Upper lobe of left lung (tissue), 6 donors: Measurements from ENCODE around the gene PPM1E. TPM values are rescaled to one million over a fixed set of nuclear protein-coding genes. Genes with fewer than 3 reads are reported as not detected.

ENCODE experiments used
- ATAC-seq, 2 donors: fragments of 200-7000 bp; cut with Tn5 transposase; one replicate each; pipeline ENCODE4 v1.9.1; 2022; ENCODE audit warnings: mild to moderate bottlenecking in 2 of 2, moderate library complexity in 2 of 2; ENCODE audit not compliant: low FRiP score in 2 of 2
- DNase-seq, 2 donors: peaks; one replicate each; pipeline ENCODE4 v3.0.0-alpha.2; 2019 to 2020
- H3K27ac ChIP-seq, 4 donors: fragments of 200-600 bp; sonication (generic); one replicate each; pipeline ENCODE4 v1.5.1; 2016 to 2019
- H3K27me3 ChIP-seq, 4 donors: fragments of 200-600 bp; sonication (generic); one replicate each; pipeline ENCODE4 v1.5.1; 2017 to 2019
- H3K36me3 ChIP-seq, 4 donors: fragments of 200-600 bp; sonication (generic); one replicate each; pipeline ENCODE4 v1.5.1; 2016 to 2019
- H3K4me1 ChIP-seq, 4 donors: fragments of 200-600 bp; sonication (generic); one replicate each; pipeline ENCODE4 v1.5.1; 2018 to 2019
- H3K4me3 ChIP-seq, 4 donors: fragments of 200-600 bp; sonication (generic); one replicate each; pipeline ENCODE4 v1.5.1; 2017 to 2019; ENCODE audit warnings: mild to moderate bottlenecking in 2 of 4, moderate library complexity in 1 of 4
- H3K9me3 ChIP-seq, 4 donors: fragments of 200-600 bp; sonication (generic); one replicate each; pipeline ENCODE4 v1.5.1; 2018 to 2019
- EP300 ChIP-seq, 4 donors: sonication (generic); formaldehyde crosslinking; IDR thresholded peaks; one replicate each; pipeline ENCODE4 v1.5.1; 2017; ENCODE audit warnings: antibody characterized with exemption in 4 of 4, control low read depth in 2 of 4
- POLR2A ChIP-seq, 4 donors: fragments of 450-650 bp; IDR thresholded peaks; one replicate each; pipeline ENCODE4 v1.5.1; 2016 to 2017; ENCODE audit warnings: antibody characterized with exemption in 4 of 4, mild to moderate bottlenecking in 2 of 4
- POLR2AphosphoS5 ChIP-seq, 2 donors: sonication (generic); formaldehyde crosslinking; IDR thresholded peaks; one replicate each; pipeline ENCODE4 v1.5.1; 2017; ENCODE audit warnings: antibody characterized with exemption in 2 of 2
- WGBS, 2 donors: methylation state at CpG; one replicate each; pipeline ENCODE4 v1.1.5; 2017 to 2018; 5-methylcytosine and 5-hydroxymethylcytosine counted together
- small RNA-seq, 4 donors: library from RNA; depleted of rRNA; stranded (forward); fragments of <200 nt; gene quantifications; one replicate each; pipeline ENCODE3, GENCODE V24; 2016
- total RNA-seq, 6 donors: library from RNA; depleted of rRNA in 4 of 6; stranded (reverse); fragments of >200 nt in 4 of 6; gene quantifications; one replicate each; pipeline versions ENCODE4 v1.1.0 to v1.2.1, GENCODE V29; 2016 to 2021
- TF ChIP-seq, protein P1 (sequence below), 6 experiments: fragments of 450-650 bp in 4 of 6; fragments of 200-600 bp in 2 of 6; sonication (generic) in 2 of 6; IDR thresholded peaks; one replicate each; pipeline ENCODE4 v1.5.1; 2016 to 2019; ENCODE audit warnings: antibody characterized with exemption in 6 of 6
- donor health status: DM: no; HTN: no; CAD: no; lungs with moderate emphysema.
- donor health status: DM: no; HTN: yes; CAD: no; lungs with severe emphysema.

Gene PPM1E
- total RNA-seq, 6 donors from 2014 or later: under 0.01 to 0.76 (median 0.18) TPM

DNA sequence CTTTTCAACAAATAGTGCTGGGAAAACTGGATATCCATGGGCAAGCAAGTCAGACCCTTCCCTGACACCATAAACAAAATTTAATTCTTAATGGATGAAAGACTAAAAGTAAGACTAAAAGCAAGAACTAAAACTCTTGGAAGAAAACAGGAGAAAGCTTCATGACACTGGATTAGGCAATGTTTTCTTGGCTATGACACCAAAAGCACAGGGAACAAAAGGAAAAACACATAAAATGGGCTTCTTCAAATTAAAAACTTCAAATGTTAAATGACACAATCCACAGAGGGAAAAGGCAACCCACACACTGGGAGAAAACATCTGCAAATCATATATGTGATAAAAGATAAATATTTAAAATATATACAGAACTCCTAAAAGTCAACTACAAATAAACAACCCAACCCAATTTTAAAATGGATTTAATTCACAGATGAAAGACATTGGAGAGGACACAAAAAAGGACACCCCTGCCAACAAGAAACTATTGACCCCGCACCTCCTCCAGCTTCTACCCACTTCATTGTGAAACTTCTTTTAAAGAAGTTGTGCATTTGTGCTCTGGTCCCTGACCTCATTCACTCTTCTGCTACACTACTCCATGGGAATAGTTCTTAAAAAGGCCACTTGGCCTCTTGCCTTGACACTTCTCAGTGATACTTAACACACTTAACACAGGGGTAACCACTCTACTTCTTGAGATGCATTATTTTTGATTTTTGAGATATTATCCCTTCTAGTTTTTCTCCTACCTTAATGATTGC lies 270.7 kb downstream of the PPM1E start:
- TF ChIP-seq EP300 (IDR thresholded peaks at IDR 0.05) (no peak), POLR2AphosphoS5 (IDR thresholded peaks at IDR 0.05) (no peak), POLR2A (IDR thresholded peaks at IDR 0.05) (no peak)
- TF ChIP-seq, protein P1, sequence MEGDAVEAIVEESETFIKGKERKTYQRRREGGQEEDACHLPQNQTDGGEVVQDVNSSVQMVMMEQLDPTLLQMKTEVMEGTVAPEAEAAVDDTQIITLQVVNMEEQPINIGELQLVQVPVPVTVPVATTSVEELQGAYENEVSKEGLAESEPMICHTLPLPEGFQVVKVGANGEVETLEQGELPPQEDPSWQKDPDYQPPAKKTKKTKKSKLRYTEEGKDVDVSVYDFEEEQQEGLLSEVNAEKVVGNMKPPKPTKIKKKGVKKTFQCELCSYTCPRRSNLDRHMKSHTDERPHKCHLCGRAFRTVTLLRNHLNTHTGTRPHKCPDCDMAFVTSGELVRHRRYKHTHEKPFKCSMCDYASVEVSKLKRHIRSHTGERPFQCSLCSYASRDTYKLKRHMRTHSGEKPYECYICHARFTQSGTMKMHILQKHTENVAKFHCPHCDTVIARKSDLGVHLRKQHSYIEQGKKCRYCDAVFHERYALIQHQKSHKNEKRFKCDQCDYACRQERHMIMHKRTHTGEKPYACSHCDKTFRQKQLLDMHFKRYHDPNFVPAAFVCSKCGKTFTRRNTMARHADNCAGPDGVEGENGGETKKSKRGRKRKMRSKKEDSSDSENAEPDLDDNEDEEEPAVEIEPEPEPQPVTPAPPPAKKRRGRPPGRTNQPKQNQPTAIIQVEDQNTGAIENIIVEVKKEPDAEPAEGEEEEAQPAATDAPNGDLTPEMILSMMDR (IDR thresholded peaks at IDR 0.05): no peak
- ATAC-seq (peak in 1 of 2 donors; percentile 24), DNase-seq (peak in 1 of 2 donors; percentile 23)
- no peaks in the 10 kb centered on the region for H3K27me3 ChIP-seq
- WGBS, 2 donors: 44 to 68% methylated on average over 1 of the region's 1 CpG
- H3K27ac ChIP-seq: no peak overlapping the region
- H3K9me3 ChIP-seq: no peaks in the 10 kb centered on the region
- peaks cover 0 to 20% (median 0%) of the 10 kb centered on the region in 4 donors for H3K36me3 ChIP-seq
- H3K4me1 ChIP-seq: peaks cover 0 to 7% (median 3%) of the 10 kb centered on the region in 4 donors
- no peak overlapping the region for H3K4me3 ChIP-seq

DNA sequence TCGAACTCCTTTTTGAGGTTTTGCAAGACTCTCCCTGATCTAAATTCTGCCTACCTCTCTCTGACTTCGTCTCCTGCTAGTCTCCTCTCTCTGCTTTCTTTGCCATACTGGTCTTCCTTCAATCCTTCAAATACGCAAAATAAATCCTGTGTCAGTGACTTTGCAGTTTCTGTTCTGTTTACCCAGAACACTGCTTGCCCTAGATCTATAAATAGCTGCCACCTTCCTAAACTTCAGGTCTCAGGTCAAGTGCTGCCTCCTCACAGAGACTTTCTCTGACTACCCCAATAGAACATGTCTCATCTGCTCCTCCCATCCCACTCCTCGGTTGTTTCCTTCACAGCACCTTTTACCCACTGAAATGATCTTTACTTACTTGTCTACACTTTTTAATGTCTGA lies 272.1 kb downstream of the PPM1E start:
- peaks cover 0 to 7% (median 3%) of the 10 kb centered on the region in 4 donors for H3K4me1 ChIP-seq
- no peak overlapping the region for H3K27ac ChIP-seq
- no peak overlapping the region for H3K4me3 ChIP-seq
- TF ChIP-seq POLR2A (IDR thresholded peaks at IDR 0.05) (no peak), EP300 (IDR thresholded peaks at IDR 0.05) (no peak), POLR2AphosphoS5 (IDR thresholded peaks at IDR 0.05) (no peak)
- TF ChIP-seq, protein P1 (IDR thresholded peaks at IDR 0.05): no peak
- no peaks in the 10 kb centered on the region for H3K27me3 ChIP-seq
- ATAC-seq: no peak
- DNase-seq: no peak
- whole genome bisulfite sequencing, 2 donors: 46 to 75% methylated on average over 4 of the region's 4 CpGs
- peaks cover 0 to 27% (median 0%) of the 10 kb centered on the region in 4 donors for H3K36me3 ChIP-seq
- no peaks in the 10 kb centered on the region for H3K9me3 ChIP-seq

DNA sequence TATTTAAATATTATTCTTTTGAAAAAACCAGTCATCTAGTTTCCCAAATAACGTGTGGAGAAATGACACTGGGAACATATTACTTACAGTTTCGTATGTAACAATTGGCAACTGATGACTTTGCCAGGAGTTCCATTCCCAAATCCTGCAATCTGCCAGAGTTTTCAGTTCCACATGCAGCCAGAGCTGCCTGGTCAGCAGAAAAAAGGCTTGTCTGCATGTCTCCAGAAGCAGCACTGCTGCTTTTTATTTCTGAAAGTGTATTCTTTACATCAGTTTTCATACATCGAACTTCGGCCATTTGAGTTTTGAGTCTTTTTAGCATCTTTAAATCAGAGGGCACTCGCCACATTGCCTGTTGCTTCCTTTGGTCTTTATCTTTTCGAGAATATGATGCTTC lies 272.7 kb downstream of the PPM1E start:
- Histone ChIP-seq H3K27me3 (no peaks in the 10 kb centered on the region), H3K4me1 (peaks cover 0 to 7% (median 3%) of the 10 kb centered on the region in 4 donors), H3K27ac (no peak overlapping the region), H3K4me3 (no peak overlapping the region), H3K36me3 (peaks cover 0 to 33% (median 0%) of the 10 kb centered on the region in 4 donors), H3K9me3 (no peaks in the 10 kb centered on the region)
- 91 to 93% methylated on average over 6 of the region's 6 CpGs for WGBS, 2 donors
- no peak for TF ChIP-seq POLR2AphosphoS5 (IDR thresholded peaks at IDR 0.05)
- no peak for TF ChIP-seq EP300 (IDR thresholded peaks at IDR 0.05)
- TF ChIP-seq, protein P1 (IDR thresholded peaks at IDR 0.05): no peak
- TF ChIP-seq POLR2A (IDR thresholded peaks at IDR 0.05): no peak
- DNase-seq (no peak), ATAC-seq (no peak)

DNA sequence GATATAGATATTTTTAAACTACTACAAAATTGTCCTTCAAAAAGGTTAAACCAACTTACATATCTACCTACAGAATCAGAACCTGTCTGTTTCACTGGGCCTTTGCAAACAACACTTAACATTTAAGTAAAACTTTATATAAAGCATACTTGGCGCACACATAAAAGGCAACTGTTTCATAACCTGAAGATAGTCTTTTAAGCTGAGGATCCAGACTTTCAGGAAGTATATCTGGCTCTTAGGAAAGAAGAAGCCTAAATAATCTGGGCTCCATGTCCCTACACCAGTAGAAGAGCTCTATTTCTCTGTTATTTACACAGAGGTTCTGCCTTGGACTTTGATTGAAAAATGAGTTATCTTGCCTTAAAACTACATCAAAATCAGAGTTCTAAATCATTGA lies 275.2 kb downstream of the PPM1E start:
- 97 to 100% methylated on average over 1 of the region's 1 CpG for whole genome bisulfite sequencing, 2 donors
- Histone ChIP-seq H3K27me3 (no peaks in the 10 kb centered on the region), H3K4me1 (peaks cover 0 to 7% (median 3%) of the 10 kb centered on the region in 4 donors), H3K4me3 (no peak overlapping the region), H3K36me3 (peaks cover 0 to 43% (median 0%) of the 10 kb centered on the region in 4 donors), H3K9me3 (no peaks in the 10 kb centered on the region), H3K27ac (no peak overlapping the region)
- TF ChIP-seq POLR2AphosphoS5 (IDR thresholded peaks at IDR 0.05): no peak
- TF ChIP-seq EP300 (IDR thresholded peaks at IDR 0.05): no peak
- TF ChIP-seq, protein P1 (IDR thresholded peaks at IDR 0.05): no peak
- TF ChIP-seq POLR2A (IDR thresholded peaks at IDR 0.05): no peak
- ATAC-seq: no peak
- DNase-seq: no peak

Small RNA genes lying within 50 kb of the gene (small RNA-seq; reads per million reads assigned to genes)
- 0 reads per million in 4 donors for gene AC025521.1
- gene RF00017: 0 reads per million in 4 donors
- 0 reads per million in 4 donors for gene RNU6-518P

Other genes starting within 250 kb of the PPM1E start
- gene MTMR4, start 241.2 kb upstream of the PPM1E start, total RNA-seq: 10 to 100 TPM; 19.6 to 56.6 (median 34.9) TPM
- 1 to 10 TPM in 3 of 6 donors, under 1 TPM in 3; 0.10 to 1.4 (median 0.63) TPM for gene TEX14, start 63.8 kb upstream of the PPM1E start, total RNA-seq
- 10 to 100 TPM; 10.9 to 21.0 (median 15.9) TPM for gene RAD51C, start 63.3 kb upstream of the PPM1E start, total RNA-seq